Muscle layer of colon (tissue), 2 donors: ENCODE results near the gene UBQLNL.

Experiments
- H3K27ac ChIP-seq: one replicate; pipeline ENCODE4 v1.7.0; 2013; ENCODE audit warnings: low read depth, mild to moderate bottlenecking, low read length, moderate library complexity
- H3K27me3 ChIP-seq, 2 donors: one replicate each; pipeline ENCODE4 v1.7.0; 2013; ENCODE audit warnings: low read length in 2 of 2, mild to moderate bottlenecking in 2 of 2; ENCODE audit not compliant: insufficient read depth in 2 of 2, control insufficient read depth in 1 of 2
- H3K36me3 ChIP-seq: one replicate; pipeline ENCODE4 v1.7.0; 2013; ENCODE audit warnings: mild to moderate bottlenecking, low read length; ENCODE audit not compliant: insufficient read depth
- H3K4me1 ChIP-seq: one replicate; pipeline ENCODE4 v1.7.0; 2013; ENCODE audit warnings: mild to moderate bottlenecking, low read length; ENCODE audit not compliant: insufficient read depth
- H3K4me3 ChIP-seq, 2 donors: one replicate each; pipeline ENCODE4 v1.7.0; 2013; ENCODE audit warnings: low read length in 2 of 2, low read depth in 1 of 2, mild to moderate bottlenecking in 1 of 2, moderate library complexity in 1 of 2
- H3K9ac ChIP-seq: one replicate; pipeline ENCODE4 v1.7.0; 2013; ENCODE audit warnings: low read length
- H3K9me3 ChIP-seq: one replicate; pipeline ENCODE4 v1.7.0; 2013; ENCODE audit warnings: mild to moderate bottlenecking, low read length
- donor health status: abdominal sarcoma.
- donor health status: Adenocarcinoma of cecum.

Gene UBQLNL

DNA sequence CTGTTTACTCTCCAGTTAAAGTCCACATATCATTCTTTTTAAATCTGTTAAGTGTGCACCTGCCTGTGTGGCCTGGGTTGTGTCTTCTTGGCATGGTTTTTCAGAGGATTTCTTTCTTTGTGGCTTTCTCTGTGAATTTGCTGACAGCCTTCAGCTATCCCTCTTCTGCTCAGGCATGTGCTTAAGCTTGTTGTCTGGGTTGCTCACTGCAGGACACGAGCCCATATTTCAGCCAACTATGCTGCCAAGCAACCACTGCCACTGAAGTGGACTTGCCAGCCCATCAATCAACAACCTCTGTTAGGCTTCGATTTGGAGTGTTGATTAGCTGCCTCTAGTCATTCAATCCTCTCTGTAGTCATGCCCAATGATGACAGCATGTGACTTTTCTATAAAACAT lies 49.0 kb downstream of the UBQLNL start:
- no peak overlapping the region for H3K27ac ChIP-seq
- H3K9ac ChIP-seq = no peak overlapping the region
- no peaks in the 10 kb centered on the region for H3K36me3 ChIP-seq
- no peak overlapping the region for H3K4me3 ChIP-seq
- H3K27me3 ChIP-seq = no peaks in the 10 kb centered on the region
- H3K4me1 ChIP-seq = no peaks in the 10 kb centered on the region
- no peaks in the 10 kb centered on the region for H3K9me3 ChIP-seq
